Stimulated activated CD8-positive, alpha-beta memory T cell treated with anti-CD3 and anti-CD28 coated beads, Interleukin-4, amount 100 ng/mL, for 4 hours (primary cell): ENCODE measurements around the gene DSTYK.
"Not testable (repeated sequence)": the region's sequence is repeated elsewhere in the genome, so short reads cannot be mapped to it uniquely, and the experiment has no call there.

ENCODE experiments used
- DNase-seq, 2 donors: peaks; one replicate each; pipeline ENCODE4 v3.0.0-alpha.2; 2020; ENCODE audit warnings: low read depth in 2 of 2, low spot score in 1 of 2

The DSTYK gene

GRCh38 chr1:205240569-205240968 lies 29.1 kb upstream of the DSTYK start:
- no peak for DNase-seq

GRCh38 chr1:205240118-205240517 lies 28.6 kb upstream of the DSTYK start:
- no peak for DNase-seq

GRCh38 chr1:205239078-205239477 lies 27.6 kb upstream of the DSTYK start:
- no peak for DNase-seq

DNA sequence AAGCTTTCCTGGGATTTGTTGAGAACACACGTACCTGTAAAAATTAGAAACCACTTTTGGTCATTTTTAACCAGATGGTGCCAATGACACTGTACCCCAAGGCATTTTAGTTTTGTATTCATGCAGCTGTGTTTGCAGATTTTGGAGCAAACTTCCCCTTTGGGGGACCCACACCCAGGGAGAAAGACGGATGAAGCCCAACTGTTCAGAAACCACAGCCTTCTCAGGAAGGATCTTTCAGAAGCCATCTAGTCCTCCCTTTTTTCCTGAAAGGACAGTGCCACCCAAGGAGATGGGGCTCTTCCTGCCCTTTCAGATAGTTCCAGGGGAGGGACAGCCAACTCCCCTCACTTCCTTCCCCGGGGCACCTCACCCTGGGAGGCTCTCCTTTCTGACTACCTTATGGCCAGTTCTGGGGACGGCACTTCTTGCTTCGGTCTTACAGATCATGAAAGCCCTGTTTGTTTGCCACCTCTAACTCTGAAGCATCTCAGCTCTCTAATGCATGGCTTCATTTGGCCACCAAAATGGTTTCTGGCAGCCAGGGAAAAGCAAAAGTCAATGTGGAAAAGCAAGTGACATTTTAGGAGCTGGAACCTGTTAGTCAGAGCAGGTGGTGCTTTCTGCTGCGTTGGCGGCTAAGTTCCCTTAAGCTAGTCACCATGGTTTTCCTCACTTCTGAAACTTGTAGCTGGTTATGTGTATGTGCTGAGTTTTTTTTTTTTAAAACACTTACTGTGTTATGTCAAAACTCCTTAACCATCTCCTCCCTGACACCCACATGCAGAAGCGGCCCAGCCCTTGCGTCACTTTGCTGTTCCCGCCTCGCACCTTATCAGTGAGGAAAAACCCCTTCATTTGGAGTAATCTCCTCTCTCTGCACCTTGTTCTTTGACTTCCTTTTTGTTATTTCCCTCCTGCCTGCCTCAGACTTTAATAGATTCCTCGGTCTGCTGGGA lies 26.3 kb upstream of the DSTYK start:
- no peak for DNase-seq

DNA sequence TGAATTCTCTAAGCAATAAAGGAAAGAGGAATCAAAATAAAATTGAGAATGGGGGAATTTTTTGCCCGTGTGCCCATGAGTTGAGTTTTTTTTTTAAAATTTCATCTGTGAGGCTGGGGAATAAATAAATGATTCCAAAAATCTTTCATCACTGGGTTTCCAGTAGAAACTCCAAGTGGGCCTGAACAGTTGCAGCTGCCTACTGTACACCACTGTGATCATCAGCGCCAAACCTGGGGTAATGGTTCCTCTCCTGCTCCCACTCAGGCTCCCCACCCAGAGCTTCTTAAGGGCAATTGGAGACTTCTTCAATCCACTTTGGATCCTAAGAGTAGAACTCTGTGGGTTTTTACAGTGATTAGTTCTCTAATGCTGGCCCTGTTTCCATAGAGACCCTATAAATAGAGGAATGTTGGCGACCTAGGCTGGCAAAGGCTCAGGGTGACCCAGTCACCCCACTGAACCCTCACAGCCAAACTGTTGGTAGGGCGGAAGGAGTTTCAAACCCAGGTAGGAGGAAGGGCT lies 25.5 kb upstream of the DSTYK start:
- no peak for DNase-seq

DNA sequence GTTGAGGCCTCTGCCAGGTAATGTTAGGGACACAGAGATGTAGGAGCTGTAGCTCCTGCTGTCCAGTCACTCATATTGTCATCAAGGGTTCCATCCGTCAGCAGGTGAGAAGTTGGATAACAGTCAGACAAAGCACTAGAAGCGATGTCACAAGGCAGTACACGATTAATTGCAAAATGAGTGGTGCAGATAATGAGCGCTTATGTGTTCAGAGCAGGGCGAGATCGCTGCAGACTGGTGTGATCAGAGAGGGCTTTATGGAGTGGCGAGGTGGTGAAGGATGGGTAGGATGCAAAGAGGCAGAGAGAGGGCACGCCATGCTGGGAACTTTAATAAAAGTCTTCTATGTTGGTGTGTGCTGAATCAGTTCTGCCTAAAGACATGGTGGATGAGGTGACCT lies 25.0 kb upstream of the DSTYK start:
- DNase-seq: no peak

- no peak for DNase-seq
Observed at GRCh38 chr1:205235951-205236350, 24.4 kb upstream of the DSTYK start.

GRCh38 chr1:205233986-205234385 lies 22.5 kb upstream of the DSTYK start:
- not testable (repeated sequence) for DNase-seq

- no peak for DNase-seq
Observed at GRCh38 chr1:205232945-205233397, 21.5 kb upstream of the DSTYK start.

DNA sequence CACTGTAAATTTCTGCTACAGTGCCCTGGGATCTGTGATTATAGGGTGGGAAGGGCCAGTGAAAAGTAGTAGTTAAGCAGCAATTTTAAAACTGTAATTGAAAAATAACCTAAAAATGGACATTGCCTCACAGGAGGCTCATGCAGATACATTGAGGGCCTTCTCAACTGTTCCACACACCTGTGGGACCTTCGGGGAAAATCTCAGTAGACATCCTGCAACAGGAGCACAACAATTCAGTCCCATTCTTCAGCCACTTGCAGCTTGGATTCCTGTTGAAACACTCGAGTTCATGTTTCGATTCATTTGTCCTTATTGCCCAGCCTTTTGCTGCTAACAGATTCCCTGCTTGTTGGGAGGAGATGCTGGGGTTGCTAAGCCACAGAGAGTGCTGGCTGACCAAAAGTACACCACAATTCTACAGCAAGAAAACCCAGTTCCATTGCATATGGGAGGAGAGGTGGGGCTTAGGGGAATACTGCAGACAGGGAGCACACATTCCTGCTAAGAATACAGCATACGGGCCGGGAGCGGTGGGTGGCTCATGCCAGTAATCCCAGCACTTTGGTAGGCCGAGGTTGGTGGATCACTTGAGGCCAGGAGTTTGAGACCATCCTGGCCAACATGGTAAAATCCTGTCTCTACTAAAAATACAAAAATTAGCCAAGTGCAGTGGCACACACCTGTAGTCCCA lies 20.8 kb upstream of the DSTYK start:
- no peak for DNase-seq

- no peak for DNase-seq
Observed at GRCh38 chr1:205230982-205231381, 19.5 kb upstream of the DSTYK start.

DNA sequence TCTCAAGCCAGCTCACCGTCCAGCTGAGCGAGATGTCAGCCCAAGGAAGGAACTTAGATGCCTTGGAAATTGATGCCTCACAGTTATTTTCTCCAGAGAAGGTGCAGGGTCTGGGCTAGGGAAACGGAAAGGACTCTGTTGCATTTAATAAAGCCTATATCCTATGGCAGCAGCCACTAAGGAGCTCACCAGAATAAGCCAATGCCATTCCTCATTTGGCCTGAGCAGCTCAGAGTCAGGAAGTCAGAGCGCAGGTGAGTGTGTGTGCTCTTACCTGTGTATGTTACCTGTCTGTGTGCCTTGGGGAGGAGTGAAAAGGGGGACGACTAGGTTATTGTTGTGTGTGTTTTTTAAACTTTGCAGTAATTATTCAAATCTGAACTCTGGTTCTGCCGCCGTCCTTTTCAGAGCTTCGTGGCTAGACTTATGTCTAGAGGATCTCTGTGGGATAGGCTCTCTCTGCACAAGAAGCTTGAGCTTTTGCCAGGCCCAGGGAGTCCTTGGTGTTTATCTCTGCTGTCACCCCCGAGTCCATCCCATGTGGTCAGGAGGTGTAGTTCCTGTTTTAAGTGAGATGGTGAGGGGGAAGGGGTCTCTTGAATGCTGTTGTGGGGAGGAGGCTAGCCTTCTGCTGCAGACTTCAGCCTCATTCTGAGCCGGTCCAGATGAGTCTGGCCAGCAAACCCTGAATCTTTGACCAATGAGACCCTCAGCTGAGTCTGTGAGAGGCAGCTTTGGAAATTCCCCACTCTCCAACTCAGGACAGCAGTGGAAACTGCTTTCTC lies 18.6 kb upstream of the DSTYK start:
- DNase-seq: no peak

DNA sequence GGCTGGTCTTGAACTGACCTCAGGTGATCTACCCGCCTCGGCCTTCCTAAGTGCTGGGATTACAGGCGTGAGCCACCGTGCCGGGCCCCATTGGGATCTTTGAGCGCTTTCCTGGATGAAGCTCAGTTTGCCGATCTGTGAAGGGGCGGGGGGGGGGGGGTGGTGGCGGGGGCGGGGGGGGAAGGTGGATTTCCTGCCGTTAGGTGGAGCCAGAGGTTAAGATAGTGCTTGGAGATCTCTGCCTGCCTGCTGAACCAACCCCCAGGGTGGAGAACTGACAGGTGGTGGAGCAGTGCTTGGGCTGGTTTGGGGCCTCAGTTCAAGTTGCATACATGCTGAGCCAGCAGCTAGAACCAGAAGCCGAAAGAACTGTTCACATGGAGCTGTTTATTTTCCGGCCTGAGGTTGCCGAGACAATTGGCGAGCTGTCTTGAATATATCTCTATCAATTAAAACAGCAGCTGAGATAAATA lies 17.9 kb upstream of the DSTYK start:
- DNase-seq: peak in 1 of 2 donors; percentile 29

DNA sequence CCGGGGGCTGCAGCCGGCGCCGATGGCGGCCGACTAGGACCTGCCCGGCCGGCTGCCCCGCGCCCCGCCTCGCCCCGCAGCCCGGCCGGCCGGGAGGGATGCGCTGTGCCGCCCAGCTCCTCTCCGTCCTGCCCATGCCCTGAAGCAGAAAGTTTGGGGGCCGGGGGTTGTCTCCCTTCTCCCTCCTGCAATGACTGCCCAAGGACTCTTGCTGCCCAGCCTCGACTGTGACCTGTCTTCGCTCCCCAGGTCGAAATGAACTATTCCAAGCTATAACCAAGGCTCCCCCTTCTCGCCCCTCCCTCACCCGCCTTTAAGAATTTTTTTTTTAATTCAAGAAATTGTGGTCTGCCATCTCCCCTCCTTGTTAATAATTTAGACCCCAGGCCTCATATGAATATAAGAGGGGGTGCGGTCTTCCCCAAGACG lies 16.6 kb upstream of the DSTYK start:
- DNase-seq: no peak

GRCh38 chr1:205227584-205228013 lies 16.1 kb upstream of the DSTYK start, which contains the start of gene TMCC2:
Gene TMCC2, plus strand, starts transcription at chr1:205227946. Its CDS starts 619 bp downstream, at chr1:205228565.
- DNase-seq: peak; percentile 45 to 72

GRCh38 chr1:205226868-205227583 lies 15.5 kb upstream of the DSTYK start:
- DNase-seq: no peak

DNA sequence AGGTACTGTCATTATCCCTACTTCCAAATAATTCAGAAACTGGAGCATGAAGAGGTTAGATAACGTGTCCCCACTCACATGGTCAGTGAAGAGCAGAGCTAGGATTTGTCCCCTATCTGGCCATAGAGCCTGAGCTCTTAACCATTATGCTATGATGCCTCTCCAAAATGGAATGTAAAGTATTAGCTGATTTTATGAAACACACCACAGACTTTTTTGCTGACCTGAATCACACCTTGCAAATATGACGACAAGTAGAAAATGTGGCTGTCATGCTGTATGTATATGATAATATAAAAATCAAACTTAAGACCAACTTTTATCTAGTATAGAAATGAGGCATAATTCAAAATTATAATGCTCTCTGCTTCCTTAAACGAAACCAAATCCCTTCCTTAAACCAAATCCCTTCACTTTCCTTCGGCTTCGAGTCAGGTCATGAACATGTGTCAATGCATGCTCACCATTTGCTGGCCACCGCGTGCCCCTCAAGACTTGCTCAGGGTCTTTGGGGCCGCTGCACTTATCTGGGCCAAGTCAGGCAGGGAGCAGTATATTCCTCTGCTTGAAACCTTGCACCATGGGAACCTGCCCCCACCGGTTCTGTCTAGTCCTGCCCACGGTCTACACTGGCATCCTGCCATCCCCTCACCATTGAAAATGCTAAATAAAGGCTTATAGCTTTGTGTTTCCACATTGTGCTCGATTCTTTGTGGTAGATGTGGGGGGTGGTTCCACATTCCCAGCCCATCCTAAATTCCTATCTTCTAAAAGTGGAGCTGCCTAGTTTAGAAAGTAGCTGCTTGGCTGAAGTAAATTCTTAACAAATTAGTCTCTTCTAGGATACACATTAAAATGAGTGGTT lies 14.6 kb upstream of the DSTYK start:
- no peak for DNase-seq

GRCh38 chr1:205224736-205225135 lies 13.2 kb upstream of the DSTYK start:
- no peak for DNase-seq

DNA sequence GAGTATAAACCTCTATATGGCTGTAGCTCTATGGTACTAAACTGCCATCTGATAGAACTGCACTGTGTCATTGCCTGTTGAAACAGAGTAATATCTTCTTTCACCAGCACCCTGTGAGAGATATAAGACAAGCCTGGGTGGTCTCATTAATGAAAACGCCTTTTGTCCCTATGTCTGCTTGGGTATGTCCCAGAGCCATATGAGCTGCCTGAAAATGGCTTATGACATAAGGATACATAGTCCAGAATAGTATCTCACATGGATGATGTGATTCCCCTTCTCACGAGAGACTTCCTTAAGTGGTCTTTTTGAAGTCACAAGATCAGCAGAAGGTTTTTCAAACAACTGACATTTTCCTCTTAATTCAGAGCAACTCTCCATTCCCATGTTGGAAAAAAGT lies 8.9 kb upstream of the DSTYK start:
- DNase-seq: no peak
